ENCODE results near the gene CHST13.

- TF ChIP-seq POLR2A (IDR thresholded peaks at IDR 0.05; ENCODE audit: low read depth, low read length) (no peak), POLR2AphosphoS5 (IDR thresholded peaks at IDR 0.05; ENCODE audit: low read depth, low read length) (no peak), TAF1 (IDR thresholded peaks at IDR 0.05; ENCODE audit: low read depth, low read length) (no peak)
These were observed 28.2 kb upstream of the CHST13 start for GRCh38 chr3:126495786-126496185.
